ENCODE data around the gene CDHR5.
A peak's percentile ranks its signal among the peaks of the same experiment; 100 is the strongest.

Gene CDHR5

DNA sequence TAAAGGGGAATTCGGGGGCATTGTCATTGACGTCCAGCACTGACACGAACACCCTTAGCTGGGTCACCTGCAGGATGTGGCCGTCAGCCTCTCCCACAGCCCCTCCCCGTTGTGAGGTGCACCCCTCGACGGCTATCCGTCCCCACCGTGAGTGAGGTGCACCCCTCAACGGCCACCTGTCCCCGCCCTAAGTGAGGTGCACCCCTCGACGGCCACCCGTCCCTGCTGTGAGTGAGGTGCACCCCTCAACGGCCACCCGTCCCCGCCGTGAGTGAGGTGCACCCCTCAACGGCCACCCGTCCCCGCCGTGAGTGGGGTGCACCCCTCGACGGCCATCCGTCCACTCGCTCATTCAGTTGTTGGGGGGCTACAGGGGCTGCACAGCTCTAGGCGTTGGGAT, 2.9 kb downstream of the CDHR5 start:
- DNase-seq: no peak

GRCh38 chr11:620935-621814, 3.6 kb downstream of the CDHR5 start:
- no peak for DNase-seq

- DNase-seq: no peak
Observed at GRCh38 chr11:620201-620600, 4.6 kb downstream of the CDHR5 start.

DNA sequence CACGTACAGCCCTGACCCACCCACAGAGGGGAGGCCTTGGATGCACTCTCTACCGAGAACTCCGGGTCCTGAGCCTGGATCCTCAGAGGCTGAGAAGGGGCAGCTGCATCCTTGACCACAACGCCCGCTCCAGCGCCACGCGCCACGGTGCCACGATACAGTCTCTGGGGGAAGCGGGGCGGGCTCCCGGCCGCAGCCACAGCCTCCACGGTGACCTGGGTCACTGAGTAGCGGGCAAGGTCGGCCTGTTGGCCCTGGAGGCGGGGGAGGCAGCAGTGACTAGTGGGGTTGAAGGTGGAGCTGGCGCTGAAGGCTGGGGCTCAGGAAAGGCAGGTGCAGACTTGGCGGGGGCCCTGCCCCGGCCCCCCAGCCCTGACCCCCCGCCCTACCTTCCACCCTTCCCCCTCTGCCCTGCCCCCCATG, 5.1 kb downstream of the CDHR5 start:
- DNase-seq: no peak

DNA sequence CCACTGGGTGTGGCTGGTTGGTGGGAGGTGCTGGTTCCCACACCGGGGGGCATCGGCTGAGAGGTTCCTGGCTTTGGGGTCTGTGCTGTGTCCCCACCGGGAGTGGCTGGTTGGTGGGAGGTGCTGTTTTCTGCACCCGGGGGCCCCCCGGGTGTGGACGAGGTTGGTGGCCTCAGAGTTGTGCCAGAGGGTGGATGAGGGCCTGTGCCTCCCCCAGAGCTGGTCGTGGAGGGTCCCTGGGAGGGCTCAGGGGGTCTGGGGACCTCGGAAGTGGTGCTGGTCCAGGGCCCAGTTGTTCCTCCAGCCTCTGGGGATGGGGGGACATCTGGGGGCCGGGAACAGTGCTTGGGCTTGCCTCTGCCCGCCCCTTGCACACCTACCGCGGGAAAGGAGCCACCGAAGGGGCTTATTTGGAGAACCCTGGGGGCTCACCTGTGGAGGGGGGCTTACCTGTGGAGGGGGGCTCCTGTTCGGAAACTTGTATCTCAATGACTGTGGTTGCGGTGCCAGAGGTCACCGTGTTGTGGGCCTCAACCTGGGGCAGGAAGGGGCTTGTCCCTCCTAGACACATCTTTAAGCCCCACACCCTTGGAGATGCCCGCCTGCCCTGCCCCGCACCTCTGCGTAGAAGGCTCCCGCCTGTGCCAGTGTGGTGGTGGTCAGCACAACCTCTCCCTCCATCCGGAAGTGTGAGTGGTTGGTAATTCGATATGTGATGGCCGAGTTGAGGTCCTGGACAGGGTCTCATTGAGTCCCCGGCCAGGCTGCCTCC, 5.7 kb downstream of the CDHR5 start:
- DNase-seq: no peak

GRCh38 chr11:617912-618682, 6.7 kb downstream of the CDHR5 start:
- no peak for DNase-seq

GRCh38 chr11:617199-617911, 7.4 kb downstream of the CDHR5 start:
- no peak for DNase-seq

GRCh38 chr11:616320-617198, 8.2 kb downstream of the CDHR5 start:
- peak in 2 of 4 experiments; percentile 26 to 46 for DNase-seq

DNA sequence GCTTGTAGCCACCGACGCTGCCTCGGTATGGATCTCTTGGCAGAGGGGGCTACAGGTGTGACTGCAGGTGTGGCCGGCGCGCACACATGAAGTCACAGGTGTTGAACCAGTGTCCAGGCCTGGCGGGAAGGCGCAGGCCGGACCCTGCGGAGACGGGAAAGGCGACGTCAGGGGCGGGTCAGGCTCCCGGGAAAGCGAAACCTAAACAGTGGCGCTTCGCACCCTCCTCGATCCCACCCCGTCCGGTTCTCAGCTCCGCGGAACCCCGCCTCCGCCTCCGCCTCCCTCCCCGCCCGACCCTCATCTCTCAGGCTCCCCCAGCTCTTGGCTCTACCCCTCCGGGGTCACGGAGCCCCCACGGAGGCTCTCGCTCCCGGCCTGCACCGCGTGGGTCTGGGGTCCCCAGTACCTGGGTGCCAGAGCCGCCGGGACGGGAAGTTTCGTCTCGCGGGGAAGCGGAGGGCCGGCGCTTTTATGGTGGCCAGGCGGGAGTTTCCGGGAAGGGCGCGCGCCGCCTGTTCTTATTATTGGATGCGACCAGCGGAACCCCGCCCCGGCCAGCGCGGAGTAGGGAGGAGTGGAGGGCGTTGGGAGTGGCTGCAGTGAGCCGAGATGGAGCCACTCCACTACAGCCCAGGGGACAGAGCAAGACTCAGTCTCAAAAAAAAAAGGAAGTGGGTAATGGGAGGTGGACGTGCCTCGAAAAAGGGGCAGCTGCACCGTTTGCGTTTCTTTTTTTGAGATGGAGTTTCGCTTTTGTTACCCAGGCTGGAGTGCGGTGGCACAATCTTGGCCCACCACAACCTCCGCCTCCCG, 9.0 kb downstream of the CDHR5 start, which contains the start of gene IRF7:
Gene IRF7, minus strand, starts transcription at position 447 of the 816 bp plus-strand sequence. CDS start 586 bp downstream, outside the sequence.
- peak; percentile 98 to 99 (median 98) for DNase-seq

GRCh38 chr11:614623-615503, 9.9 kb downstream of the CDHR5 start:
- DNase-seq: no peak

DNA sequence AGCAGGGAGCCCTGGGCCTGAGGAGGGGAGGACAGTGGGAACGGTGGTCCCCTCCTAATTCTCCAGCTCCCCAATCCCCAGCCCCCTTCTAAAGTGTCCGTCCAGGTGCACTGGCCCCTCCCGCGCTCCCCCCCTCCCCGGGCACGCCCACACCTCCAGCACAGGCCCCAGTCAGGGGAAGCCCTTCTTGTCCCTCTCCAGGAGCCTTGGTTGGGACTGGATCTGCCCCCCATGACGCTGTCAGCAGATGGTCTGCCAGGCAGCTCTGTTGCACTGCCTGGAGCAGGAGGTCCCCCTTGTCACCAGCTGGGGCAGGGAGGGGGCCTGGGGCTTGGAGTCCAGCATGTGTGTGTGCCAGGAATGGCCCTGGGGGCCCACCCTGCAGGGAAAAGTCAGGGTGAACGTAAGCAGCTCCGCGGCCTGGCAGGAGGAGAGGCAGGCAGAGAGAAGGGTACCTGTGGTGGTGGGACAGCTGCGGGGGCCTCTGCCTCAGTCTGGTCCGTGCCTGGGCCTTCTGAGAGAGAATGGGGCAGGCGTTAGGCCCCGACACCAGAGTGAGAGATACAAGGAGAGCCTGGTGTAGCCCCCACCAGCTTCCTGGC, 10.6 kb downstream of the CDHR5 start:
- no peak for DNase-seq

GRCh38 chr11:613369-613968, 11.3 kb downstream of the CDHR5 start:
- peak; percentile 57 to 88 (median 60) for DNase-seq

DNA sequence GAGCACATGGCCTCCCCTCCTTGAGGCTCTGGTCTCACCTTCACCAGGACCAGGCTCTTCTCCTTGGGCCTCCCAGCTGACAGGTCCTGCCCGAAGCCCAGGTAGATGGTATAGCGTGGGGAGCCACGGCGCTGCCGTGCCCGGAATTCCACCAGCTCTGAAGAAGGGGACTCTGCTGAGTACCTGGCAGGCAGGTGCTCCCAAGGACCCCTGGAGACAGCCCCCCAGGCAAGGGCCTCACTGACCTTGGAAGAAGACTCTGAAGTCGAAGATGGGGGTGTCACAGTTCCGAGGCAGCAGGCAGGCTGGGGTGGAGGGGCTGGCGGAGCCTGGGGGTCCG, 11.8 kb downstream of the CDHR5 start:
- DNase-seq: no peak

DNA sequence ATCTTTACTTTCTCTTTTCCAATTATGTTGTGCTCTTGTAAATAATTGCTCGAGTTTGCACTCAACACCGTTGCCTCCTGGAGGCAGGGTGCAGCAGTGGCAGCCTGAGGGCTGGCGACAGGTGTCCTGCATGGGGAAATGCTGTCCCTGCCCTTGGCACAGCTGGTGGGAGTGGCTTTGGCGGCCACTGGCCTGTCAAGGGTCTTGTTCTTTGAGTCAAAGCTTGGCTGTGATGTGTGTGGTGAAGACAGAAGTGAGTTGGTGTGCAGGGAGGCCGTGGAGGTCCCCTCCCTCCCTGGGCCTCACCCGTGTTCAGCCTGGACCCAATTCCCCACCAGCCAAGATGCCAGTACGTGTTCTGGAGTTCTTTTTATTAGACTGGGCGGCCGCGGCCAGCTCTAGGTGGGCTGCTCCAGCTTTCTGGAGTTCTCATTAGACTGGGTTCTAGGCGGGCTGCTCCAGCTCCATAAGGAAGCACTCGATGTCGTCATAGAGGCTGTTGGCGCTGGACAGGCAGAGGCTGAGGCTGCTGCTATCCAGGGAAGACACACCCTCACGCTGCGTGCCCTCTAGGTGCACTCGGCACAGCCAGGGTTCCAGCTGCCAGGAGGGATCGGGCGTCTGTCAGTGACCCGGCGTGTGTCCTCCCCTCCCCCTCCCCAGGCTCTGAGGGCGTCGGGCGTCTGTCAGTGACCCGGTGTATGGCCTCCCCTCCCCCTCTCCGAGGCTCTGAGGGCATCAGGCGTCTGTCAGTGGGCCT, 12.4 kb downstream of the CDHR5 start:
- DNase-seq: peak in 2 of 4 experiments; percentile 17 to 32

DNA sequence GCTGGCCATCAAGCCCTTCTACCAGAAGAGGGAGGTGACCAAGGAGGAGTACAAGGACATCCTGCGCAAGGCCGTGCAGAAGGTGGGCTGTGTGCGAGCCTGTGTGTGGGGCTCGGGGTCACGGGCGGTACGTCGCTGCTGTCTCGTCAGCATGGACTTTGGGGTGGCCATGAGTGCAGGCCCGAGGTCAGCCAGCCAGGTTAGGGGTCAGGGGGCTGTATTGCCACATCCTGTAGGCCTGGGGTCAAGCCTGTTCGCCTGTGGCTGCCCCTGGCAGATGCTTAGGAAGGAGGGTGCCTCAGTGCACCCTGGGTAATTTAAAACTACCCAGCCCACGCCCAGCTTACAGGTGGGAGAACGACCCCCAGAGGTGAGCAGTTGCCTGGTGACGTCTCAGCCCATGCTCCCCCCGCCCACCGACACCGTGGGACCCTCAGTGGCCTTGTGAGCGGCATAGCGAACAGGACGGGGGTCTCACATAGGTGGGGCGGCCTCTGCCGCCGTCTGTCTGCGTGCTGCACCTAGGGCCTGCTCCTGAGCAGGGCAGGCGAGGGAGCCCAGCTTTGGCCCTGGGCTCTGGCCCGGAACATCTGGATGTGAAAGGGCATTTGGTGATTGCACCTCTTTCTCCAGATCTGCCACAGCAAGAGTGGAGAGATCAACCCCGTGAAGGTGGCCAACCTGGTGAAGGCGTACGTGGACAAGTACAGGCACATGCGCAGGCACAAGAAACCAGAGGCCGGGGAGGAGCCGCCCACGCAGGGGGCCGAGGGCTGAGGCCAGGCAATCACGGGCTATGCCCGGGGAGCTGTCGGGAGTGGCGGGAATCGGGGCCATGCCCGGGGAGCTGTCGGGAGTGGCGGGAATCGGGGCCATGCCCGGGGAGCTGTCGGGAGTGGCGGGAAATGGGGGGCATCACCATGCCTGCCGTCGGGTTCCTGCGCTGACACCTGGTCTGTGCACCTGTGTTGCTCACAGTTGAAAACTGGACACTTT, 13.5 kb downstream of the CDHR5 start:
- no peak for DNase-seq

DNA sequence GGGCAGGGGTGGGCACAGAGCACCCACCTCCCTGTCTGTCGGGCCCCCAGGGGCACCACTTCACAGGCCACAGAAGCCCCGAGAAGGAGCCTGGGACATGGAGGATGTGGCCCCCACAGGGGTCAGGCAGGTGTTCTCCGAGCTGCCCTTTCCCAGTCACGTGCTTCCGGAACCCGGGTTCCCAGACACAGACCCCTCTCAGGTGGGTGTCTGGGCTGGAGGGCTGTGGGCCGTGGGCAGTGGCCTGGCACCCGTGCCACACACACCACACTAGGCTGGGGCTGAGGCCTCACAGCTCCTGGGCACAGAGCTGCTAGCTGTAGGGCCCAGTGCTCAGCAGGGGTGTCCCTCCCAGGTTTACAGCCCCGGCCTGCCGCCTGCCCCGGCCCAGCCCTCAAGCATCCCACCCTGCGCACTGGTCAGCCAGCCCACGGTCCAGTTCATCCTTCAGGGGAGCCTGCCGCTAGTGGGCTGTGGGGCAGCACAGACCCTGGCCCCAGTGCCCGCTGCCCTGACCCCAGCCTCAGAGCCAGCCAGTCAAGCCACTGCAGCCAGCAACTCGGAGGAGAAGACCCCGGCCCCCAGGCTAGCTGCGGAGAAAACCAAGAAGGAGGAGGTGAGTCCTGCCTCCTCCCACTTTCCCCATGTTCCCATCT, 14.5 kb downstream of the CDHR5 start:
- DNase-seq: no peak
